Prostate gland (tissue), 2 donors: ENCODE data around the gene LONP2.

Experiments used
- CTCF ChIP-seq, 4 experiments: fragments of 200-600 bp in 2 of 4; fragments of 450-650 bp in 2 of 4; sonication (generic) in 2 of 4; IDR thresholded peaks; 1 replicate in 3 of 4; 2 replicates in 1 of 4; pipeline ENCODE4 v1.5.1; 2016 to 2019; ENCODE audit warnings: antibody characterized with exemption in 4 of 4, mild to moderate bottlenecking in 2 of 4, moderate library complexity in 2 of 4
- POLR2AphosphoS5 ChIP-seq: sonication (generic); formaldehyde crosslinking; IDR thresholded peaks from one replicate; pipeline ENCODE4 v1.6.1; 2017; ENCODE audit warnings: antibody characterized with exemption

- TF ChIP-seq CTCF (IDR thresholded peaks at IDR 0.05) (no peak), POLR2AphosphoS5 (no peak)
Observed at GRCh38 chr16:48294724-48295123, 50.6 kb downstream of the LONP2 start.
